ENCODE data around the gene RPL28.

- TF ChIP-seq CTCF (IDR thresholded peaks at IDR 0.05; ENCODE audit: low read depth, low read length) (no peak), POLR2A (IDR thresholded peaks at IDR 0.05; ENCODE audit: extremely low read depth, insufficient read length) (no peak), MYC (IDR thresholded peaks at IDR 0.05; ENCODE audit: low read depth, low read length) (no peak), MAX (IDR thresholded peaks at IDR 0.05; ENCODE audit: low read depth, low read length) (no peak)
Measured at GRCh38 chr19:55352549-55353145, 33.1 kb upstream of the RPL28 start.

Measured in NB4 (cell line).